ENCODE data around the gene XRRA1.

DNA sequence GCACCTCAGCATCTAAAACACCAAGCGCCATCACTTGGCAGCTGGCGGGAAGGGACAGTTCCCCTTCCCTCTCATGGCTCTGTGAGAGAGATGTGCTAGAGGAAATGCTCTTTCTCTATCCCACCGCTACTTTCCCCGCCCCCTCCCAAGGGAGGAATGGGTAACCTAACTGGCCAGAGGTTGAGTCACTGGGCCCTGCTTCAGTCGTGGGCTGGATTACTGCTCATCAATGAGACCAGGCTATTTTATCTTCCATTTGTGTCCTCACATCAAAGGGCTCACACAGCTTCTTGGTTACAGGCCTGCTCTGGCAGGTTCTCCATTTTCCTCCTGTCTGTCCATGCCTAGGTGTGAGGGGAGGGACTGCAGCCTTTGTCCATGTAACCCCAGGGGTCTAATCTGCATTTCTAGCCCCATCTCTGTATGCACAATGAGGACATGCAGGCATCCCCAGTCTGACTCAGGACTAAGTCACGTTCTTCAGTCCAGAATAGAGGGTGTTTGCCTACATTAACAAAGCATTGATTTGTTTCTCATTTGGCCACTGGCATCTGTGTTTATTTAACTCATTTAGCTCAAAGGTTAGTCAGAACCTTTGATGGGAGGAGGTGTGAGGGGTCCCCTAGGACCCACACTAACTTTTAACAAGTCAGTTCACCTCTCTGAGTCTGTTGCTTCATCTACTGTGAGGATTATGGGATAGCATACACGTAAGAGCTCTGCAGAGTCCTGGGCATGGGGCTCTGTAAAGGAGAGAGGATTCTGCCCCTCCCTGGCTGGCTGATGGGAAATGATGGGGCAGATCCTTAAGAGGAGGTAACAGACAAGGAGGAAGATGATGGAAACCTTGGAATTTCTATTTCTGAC is 99.1 kb downstream of the XRRA1 start:
- TF ChIP-seq, protein P1, sequence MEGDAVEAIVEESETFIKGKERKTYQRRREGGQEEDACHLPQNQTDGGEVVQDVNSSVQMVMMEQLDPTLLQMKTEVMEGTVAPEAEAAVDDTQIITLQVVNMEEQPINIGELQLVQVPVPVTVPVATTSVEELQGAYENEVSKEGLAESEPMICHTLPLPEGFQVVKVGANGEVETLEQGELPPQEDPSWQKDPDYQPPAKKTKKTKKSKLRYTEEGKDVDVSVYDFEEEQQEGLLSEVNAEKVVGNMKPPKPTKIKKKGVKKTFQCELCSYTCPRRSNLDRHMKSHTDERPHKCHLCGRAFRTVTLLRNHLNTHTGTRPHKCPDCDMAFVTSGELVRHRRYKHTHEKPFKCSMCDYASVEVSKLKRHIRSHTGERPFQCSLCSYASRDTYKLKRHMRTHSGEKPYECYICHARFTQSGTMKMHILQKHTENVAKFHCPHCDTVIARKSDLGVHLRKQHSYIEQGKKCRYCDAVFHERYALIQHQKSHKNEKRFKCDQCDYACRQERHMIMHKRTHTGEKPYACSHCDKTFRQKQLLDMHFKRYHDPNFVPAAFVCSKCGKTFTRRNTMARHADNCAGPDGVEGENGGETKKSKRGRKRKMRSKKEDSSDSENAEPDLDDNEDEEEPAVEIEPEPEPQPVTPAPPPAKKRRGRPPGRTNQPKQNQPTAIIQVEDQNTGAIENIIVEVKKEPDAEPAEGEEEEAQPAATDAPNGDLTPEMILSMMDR (conservative IDR thresholded peaks at IDR 0.05; ENCODE audit: low read depth, low read length) = no peak
- TF ChIP-seq POLR2A (IDR thresholded peaks at IDR 0.05; ENCODE audit: low read depth, low read length) = no peak
- TF ChIP-seq NFE2L2 (IDR thresholded peaks at IDR 0.05; ENCODE audit: low read depth, low read length) = no peak
- TF ChIP-seq, protein P2, sequence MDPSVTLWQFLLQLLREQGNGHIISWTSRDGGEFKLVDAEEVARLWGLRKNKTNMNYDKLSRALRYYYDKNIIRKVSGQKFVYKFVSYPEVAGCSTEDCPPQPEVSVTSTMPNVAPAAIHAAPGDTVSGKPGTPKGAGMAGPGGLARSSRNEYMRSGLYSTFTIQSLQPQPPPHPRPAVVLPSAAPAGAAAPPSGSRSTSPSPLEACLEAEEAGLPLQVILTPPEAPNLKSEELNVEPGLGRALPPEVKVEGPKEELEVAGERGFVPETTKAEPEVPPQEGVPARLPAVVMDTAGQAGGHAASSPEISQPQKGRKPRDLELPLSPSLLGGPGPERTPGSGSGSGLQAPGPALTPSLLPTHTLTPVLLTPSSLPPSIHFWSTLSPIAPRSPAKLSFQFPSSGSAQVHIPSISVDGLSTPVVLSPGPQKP (IDR thresholded peaks at IDR 0.05; ENCODE audit: borderline replicate concordance, low read depth, low read length) = no peak
- TF ChIP-seq, protein P3, sequence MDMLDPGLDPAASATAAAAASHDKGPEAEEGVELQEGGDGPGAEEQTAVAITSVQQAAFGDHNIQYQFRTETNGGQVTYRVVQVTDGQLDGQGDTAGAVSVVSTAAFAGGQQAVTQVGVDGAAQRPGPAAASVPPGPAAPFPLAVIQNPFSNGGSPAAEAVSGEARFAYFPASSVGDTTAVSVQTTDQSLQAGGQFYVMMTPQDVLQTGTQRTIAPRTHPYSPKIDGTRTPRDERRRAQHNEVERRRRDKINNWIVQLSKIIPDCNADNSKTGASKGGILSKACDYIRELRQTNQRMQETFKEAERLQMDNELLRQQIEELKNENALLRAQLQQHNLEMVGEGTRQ (IDR thresholded peaks at IDR 0.05; ENCODE audit: low read depth, low read length) = no peak
- TF ChIP-seq RAD21 (IDR thresholded peaks at IDR 0.05; ENCODE audit: low read length) = no peak
